HG02759 (cell line): ENCODE results near the gene FNDC8.
A peak's percentile ranks its signal among the peaks of the same experiment; 100 is the strongest.
"Not testable (repeated sequence)": the region's sequence is repeated elsewhere in the genome, so short reads cannot be mapped to it uniquely, and the experiment has no call there.

Experiments used
- ATAC-seq: cut with Tn5 transposase; IDR thresholded peaks from one replicate; pipeline ENCODE4 v1.9.1; 2021; ENCODE audit warnings: mild to moderate bottlenecking, moderate library complexity; ENCODE audit not compliant: unreplicated experiment

FNDC8 gene

DNA sequence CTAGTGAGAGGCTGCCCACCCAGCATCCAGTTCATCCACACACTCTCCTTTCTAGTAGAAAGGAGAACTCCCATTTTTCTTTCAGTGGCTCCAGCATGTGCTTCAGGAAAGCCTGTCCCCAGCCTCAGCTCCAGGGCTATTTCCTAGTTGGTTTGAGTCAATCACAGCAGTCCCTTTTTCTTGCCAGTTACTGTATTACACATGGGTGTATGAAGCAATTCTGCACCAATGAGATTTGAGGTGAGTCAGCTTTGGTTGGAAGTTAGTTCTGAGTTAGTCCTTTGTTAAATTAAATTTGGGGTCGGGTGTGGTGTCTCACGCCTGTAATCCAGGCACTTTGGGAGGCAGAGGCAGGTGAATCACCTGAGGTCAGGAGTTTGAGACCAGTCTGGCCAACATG, 26.5 kb upstream of the FNDC8 start:
- ATAC-seq, result no peak

DNA sequence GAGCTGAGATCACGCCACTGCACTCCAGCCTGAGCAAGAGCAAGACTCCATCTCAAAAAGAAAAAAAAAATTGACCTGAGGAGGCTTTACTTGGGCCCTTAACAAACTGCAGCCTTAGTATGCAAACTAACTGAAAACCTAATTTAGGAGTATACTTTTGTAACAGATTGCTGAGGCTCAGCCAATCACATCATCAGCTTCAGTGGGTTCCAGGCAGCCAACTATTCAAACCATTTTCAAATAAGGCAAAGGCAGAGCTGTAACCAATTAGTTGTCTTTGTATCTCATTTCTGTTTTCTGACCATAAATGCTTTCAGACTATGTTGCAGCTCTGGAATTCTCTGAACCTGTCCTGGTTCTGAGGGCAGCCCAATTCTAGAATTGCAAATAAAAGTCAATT, 25.7 kb upstream of the FNDC8 start:
- no peak for ATAC-seq

DNA sequence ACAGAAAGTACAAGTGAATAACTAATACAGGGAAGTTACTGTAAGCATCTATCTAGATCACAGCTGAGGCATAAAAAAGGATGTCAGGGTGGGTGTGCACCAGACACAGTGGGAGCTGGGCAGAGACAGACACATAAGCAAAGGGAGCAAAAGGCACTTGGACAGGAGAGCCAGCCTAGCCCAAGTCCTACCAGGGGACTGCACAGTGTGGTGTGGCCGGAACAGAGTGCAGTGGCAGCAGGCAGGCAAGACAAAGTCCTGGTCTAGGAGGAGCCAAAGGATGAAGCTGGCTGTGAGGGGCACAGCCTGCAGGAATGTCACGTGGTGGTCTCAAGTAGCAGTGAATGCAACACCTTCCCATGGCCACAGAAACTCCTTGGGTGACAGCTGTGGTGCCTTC, 23.6 kb upstream of the FNDC8 start:
- ATAC-seq, result no peak

DNA sequence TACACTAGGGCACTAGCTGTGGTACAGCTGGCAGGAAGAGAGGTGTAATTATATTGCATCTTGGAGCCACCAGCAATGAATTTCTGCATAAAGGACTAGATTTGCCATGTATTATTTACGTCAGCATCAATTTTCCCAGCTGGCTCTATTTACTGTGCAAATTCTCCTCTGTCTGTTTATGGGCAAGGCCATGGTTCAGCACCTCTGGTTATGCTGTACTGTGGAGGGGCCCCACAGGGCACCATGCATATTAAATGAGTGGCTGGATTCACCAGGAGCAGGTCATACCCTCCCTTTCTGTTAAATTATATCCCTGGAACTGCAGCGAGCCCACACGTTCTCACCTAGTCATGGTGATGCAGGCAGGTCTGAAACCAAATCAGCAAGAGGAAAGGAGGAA, 21.5 kb upstream of the FNDC8 start:
- ATAC-seq, result no peak

DNA sequence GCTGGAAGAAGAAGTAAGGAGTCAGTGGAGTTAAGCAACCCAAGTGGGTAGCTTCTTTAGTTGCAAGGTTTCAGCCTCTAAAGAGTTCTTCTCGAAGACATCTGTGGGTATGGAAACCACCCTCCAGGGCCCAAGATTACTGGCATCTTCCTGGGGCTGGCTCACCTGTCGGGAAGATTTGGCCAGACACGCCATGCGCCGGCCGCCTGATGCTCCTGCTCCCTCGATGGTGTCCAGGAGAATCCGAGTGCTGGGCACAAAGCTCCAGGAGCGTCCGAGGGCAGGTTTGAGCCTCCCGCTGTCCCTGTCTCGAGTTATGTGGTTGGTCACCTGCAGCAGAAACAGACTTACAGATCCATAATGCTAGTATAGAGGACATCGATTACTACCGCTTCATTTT, 20.4 kb upstream of the FNDC8 start:
- ATAC-seq, result no peak

DNA sequence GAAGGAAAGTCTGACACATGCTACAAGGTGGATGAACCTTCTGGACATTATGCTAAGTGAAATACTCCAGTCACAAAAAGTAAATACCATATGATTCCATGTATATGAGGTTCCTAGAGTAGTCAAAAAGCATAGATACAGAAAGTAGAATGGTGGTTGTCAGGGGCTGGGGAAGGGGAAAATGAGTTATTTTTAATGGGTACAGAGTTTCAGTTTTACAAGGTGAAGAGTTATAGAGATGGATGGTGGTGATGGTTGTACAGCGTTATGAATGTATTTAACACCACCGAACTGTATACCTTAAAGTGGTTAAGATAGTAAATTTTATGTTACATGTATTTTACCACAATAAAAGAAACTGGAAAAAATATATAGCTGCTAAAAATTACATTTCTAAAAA, 19.7 kb upstream of the FNDC8 start:
- no peak for ATAC-seq

DNA sequence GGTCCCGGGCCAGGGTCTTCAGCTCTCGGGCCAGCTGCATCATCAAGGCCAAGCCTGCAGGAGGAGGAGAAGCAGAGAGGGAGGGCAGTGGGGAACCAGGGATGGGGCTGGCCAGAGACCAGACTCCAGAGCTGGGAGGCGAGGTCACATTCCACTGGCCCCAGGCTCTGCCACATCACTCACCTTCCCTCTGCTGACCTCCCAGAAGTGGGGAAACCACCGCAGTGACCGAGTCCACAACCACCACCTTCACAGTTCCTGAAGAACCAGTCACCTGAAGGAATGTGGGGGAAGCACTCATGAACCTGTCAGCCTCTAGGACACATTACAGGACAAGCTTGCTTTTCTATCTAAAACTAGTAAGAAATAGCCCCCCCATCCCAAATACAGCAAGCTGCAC, 18.1 kb upstream of the FNDC8 start:
- ATAC-seq, result no peak

DNA sequence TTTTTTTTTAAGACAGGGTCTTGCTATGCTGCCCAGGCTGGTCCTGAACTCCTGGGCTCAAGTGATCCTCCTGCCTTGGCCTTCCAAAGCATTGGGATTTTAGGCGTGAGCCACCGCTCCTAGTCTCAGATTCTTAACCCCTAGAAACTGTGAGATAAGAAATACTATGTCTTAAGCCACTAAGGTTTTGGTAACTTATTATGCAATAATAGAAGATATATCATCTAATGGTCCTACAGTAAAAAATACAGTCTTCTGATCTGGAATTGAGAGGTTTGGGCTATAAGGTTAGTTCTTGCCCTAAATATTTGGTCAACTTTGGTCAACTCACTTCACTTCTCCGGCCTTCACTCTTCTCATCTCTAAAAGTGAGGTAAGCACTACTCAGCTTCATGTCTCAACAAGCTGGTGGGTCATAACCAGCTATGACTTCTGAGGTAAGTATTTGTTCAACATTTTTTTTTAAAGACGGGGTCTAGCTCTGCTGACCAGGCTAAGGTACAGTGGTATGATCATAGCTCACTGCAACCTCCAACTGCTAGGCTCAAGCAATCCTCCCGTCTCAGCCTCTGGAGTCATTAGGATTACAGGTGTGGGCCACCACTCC, 16.5 kb upstream of the FNDC8 start:
- ATAC-seq, result no peak

DNA sequence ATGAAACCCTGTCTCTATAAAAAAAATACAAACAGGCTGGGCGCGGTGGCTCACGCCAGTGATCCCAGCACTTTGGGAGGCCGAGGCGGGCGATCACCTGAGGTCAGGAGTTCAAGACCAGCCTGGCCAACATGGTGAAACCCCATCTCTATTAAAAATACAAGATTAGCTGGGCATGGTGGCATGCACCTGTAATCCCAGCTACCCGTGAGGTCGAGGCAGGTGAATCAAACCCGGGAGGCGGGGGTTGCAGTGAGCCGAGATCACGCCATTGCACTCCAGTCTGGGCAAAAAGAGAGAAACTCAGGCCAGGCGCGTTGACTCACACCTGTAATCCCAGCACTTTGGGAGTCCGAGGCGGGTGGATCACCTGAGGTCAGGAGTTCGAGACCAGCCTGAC, 10.6 kb upstream of the FNDC8 start:
- not testable (repeated sequence) for ATAC-seq

DNA sequence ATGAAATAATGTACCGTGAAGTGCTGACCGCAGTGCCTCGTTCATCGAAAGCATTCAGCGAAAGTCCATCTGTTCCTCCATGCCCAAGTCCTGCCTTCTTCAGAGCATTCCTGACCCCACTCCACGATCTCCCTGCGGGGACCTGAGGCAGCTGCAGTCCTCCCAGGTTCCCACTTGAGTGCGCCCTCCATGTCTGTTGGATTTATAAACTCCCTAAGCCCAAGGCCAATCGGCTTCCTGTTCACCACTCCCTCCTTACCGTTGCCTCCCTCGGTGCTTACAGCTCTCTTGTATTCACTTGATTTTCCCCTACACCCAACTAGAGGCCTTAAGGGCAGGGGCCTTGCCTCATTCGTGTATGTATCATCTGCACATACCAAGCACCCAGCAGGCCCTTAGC, 4.6 kb upstream of the FNDC8 start:
- no peak for ATAC-seq

DNA sequence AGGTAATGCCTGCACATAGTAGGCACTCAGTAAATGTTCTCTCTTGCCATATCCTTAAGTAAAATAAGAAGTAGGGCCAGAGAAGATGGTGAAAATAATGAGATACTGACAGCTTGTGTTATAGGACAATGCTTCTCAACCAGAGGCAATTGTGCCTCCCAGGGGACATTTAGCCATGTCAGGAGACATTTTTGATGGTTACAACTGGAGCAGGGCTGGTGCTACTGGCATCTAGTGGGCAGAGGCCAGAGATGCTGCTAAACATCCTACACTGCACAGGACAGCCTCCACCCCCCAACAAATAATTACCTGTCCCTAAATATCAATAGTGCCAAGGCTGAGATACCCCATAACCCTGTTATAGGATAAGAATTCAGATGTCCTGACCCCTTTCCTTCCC, 3.4 kb upstream of the FNDC8 start:
- ATAC-seq, result no peak

DNA sequence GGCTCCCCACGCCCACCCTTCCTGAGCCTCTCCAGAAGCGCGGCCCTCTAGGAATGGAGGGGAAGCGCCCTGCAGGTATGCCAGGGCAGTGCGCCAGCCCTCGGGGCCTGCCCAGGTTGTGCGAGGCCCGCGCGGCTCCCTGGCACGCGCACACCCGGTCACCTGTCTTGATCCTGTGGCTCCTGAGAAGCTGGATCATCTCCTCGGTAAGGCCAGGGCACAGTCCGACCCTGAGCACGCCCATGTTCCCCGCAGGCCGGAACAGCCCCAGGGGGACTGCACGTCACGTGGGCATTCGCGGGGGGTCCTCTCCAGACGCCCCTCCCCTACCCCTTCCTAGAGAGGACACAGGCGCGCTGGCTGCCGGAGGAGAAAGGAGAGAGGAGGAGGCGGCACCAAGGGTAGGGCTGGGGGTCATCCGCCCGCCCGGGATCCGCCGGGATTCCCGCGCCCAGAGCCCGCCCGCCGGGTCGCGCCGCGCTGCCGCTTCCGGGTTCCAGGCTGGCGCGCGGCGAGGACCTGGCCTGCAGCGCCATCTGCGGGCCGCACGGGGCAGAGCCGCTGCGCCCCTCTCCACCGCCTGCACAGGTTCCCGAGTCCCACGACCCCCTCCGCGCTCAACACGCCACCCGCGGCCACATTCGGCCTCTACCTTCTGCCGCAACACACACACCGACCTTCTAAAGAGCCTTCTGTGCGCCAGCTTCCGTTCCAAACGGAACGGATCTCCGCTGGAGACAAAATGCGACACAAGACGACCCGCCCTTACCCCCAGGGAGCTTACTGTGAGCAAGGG, 1.8 kb upstream of the FNDC8 start, which contains the start of gene RAD51D:
Gene RAD51D (minus strand): TSS at position 491 of the 796 bp plus-strand sequence. CDS start 247 bp downstream, at position 244.
- peak; percentile 86 for ATAC-seq

DNA sequence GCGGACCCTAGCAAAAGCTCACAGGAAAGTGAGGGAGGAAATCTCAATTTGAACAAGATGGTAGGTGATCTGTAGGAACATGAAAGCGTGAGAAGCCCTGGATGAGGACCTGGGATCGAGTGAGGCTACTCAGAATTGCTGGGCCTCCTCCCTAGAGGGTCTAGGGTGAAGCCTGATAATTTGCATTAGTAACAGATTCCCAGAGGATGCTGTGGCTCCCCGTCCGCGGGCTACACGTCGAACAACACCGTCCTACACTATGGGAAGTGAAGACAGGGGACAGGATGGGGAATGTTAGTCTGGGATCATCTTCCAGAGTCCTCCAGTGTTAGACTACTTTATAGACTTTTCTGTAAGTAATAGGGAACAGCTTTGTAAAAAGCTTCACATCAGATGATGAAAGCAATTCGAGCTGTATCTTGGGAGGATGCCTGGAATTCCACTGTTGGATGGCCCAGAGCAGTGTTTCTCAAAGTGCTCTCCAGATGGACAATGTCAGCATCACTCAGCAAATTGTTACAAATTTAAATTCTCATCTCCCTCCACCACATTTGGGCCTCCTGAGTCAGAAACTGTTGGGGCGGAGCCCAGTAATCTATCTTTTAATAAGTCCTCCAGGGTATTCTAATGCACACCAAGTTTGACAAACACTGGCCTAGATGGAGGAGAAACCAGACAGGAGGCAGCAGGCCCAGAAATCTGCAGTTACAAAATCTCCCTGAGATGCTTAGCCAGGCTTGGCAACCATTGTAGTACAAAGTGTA, 6.5 kb downstream of the FNDC8 start:
- no peak for ATAC-seq

DNA sequence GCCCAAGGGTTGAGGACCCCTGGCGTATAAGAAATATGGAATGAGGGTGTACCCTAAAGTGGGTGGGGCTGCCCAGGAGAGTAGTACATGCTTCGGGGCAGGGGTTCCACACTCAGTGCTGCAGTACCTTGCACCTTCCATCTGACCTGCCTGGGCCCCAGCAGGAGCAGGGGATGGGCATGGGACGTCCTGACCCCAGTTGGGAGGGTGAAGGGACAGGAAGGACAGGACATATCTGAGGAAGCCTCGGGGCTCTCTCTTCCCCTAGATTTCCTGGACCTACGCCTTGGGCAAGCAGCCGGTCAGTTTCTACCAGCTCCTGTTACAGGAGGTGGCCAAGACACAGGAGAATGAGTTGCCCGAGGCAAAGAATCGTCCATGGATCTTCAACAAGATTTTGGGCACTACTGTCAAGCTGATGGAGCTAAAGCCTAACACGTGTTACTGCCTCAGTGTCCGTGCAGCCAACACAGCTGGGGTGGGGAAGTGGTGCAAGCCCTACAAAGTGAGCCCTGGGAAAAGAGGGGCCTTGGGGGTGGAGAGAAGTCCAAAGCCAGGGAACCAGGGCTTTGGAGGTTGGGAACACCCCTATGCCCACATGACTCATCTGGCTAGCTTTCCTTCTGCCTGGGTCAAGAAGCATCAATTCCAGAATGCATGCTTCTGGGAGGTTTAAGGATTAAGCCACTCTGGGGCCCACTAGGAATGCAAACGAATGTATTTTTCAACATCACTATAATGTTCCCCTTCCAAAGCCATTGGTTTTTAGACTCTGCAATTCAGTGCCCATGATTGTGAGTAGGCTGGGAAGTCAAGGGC, 7.9 kb downstream of the FNDC8 start:
- ATAC-seq, result no peak

DNA sequence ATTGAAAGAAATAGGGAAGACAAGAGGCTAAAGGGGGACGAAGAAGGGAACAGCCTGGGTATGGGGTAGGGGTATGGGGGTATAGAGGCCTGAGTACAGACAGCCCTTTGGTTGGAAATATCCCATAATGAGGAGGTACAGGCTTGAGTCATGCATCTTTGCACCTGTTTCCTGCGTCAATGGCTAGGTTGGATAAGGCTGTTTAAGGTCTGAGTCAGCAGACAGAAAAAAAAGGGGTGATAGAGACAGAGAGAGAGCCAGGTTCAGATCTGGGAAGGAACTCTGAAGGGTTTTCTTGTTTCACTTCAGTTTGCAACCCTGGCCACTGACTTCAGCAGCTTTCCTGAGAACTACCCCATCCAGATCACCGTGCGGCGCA, 8.5 kb downstream of the FNDC8 start:
- no peak for ATAC-seq

DNA sequence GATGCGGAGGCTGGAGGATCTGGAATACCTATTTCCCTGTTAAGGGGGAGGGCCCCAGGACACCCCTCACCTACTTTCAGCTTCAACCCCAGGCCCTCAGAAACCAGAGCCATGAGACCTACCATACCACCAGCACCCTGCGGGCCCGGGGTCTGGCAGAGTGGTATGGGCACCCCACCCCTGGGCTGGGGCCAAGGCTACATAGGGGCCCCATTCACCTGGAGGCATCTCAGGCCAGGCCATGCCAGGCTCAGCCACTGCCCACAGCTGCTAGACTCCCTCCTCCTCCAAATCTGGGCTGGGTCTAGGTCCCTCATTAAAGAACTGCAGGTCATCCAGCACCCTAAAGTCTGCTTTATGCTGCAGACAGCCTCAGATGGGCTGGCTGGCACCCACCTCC, 9.0 kb downstream of the FNDC8 start:
- ATAC-seq, result no peak

DNA sequence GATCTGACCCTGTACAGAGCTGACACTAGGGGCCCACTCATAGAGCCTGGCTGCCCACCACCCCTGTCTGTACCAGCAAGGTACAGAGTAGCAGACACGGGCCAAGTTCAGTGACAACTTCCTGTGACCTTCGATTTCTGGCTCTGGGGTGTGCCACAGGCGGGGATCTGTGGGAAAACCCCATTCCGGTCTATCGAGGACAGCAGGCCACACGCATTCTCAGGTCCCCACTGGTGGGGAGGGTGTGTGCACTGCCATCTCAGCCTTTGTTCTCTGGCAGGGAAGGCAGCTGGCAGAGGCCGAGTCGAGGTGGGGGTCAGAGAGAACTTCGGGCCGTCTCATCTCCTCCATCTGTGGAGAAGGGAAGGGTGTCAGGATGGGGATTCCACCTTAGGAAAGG, 10.7 kb downstream of the FNDC8 start:
- no peak for ATAC-seq

DNA sequence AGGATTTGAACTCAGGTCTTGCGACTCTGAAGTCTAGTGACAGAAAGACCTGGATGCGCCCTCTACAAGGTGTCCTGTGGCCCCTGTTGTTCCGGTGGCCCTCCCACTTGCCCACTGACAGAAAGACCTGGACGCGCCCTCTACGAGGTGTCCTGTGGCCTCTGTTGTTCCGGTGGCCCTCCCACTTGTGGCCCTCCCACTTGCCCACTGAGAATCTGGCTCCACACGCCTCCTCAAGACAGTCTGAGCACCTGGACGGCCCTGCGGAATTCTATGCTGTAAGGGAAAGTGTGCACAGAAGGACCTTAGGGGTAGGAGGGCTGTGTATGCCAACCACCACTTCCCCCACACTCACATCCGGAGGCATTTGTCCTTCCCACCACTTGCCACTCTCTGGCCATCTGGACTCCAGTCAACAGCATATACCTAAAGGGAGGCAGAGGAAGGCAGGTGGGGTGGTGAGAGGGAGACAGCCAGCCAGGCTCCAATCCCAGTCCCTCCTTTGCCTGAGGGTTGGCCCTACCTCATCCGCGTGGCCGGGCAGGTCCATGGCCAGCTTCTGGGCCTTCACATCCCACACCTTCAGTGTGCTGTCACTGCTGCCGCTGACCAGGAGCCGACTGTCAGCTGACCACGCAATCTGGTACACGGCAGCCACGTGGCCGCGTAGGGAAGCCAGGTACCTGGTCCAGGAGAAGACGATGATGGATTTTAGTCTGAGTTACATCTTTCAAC, 11.6 kb downstream of the FNDC8 start:
- ATAC-seq, result no peak

DNA sequence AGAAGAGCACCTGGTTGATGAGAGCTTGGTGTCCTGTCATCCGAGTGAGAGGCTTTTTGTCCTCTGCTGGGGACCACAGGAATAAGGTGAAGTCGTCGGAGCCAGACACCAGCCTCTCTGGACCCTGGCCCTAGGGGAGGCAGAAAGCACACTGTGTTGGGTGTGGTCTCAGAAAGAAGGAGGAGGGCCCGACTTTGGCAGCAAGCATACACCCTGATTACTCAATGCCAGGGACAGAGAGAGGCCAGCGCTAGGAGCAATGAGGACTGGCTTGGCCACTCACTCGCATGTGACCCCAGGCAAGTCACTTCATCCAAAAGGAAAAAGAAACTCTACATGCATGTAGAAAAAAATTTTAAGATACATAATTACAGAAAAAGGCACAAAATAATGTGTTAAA, 13.9 kb downstream of the FNDC8 start:
- no peak for ATAC-seq

DNA sequence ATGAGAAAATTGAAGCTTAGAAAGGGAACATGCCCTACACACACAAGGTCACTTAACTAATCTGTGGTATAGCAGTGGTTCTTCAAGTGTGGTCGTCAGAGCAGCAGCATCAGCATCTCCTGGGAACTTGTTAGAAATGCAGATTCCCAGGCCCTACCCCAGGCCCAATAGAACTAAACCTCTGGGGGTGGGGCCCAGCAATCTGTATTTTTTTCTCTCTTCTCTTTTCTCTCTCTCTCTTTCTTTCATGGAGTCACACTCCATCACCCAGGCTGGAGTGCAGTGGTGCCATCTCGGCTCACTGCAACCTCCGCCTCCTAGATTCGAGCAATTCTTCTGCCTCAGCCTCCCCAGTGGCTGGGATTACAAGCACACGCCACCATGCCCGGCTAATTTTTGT, 16.8 kb downstream of the FNDC8 start:
- ATAC-seq, result no peak
